ENCODE data around the gene C3orf18. TPM values are rescaled to one million over a fixed set of nuclear protein-coding genes. Genes with fewer than 3 reads are reported as not detected.

Gene C3orf18
- total and polyA plus RNA-seq, 9 of the 15 experiments (the other 6 are each of a cell fraction or from before 2014, with no cell fraction given) = 0.01 to 2.3 (median 0.94) TPM

DNA sequence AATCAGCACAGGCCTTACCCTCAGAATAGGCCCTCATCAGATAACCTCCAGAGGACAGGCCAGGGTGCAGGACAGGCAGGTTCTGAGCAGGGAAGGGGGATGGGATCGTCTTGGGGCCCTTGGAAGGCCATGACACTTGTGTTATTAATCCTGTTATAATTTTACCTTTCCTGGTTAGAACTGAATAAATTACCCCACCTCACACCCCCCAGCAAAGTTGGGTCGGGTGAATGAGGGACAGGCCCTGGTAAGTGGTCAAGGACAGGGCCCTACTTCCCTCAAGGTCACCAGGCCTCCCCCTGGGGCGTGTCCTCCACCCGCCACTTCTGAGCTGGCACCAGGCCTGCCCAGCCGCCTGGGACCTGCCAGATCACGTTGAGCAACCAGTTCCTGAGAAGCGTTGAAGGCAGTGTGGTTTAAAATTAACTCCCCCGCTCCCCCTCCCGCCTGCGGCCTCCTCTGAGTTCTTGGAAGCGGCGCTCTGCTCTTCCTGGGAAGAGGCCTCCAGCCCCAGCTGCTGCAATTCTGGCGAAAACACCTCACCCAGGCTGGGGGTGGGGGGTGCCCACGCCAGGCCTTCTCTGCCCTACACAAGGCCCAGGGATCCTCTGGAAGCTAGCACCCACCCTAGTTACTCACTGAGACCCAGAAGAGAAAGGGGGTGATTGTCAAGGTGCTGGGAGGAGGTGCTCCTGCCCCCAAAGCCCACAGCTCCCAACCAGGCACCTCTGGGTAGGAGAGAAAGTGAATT lies 33.5 kb upstream of the C3orf18 start (continued):
- peak in 1 of 2 experiments; percentile 66; a peak in 1 of 4 replicates for TF ChIP-seq KDM4B (IDR thresholded peaks at IDR 0.05; ENCODE audit: borderline replicate concordance in 2 of 2, low read depth in 1 of 2)
- peak; percentile 11; the same call in 1 of the 2 replicates for TF ChIP-seq NFRKB (IDR thresholded peaks at IDR 0.05; ENCODE audit: low read depth)
- TF ChIP-seq SMC3 (conservative IDR thresholded peaks at IDR 0.05; ENCODE audit: insufficient read depth, low read depth, low read length) = no peak
- TF ChIP-seq ZNF324 (CRISPR knock-in tag; IDR thresholded peaks at IDR 0.05) = no peak
- TF ChIP-seq NFATC3 (IDR thresholded peaks at IDR 0.05) = no peak
- TF ChIP-seq, protein P1, sequence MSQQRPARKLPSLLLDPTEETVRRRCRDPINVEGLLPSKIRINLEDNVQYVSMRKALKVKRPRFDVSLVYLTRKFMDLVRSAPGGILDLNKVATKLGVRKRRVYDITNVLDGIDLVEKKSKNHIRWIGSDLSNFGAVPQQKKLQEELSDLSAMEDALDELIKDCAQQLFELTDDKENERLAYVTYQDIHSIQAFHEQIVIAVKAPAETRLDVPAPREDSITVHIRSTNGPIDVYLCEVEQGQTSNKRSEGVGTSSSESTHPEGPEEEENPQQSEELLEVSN (IDR thresholded peaks at IDR 0.05; ENCODE audit: borderline replicate concordance in 1 of 2, extremely low read depth in 1 of 2, insufficient read depth in 1 of 2, insufficient read length in 1 of 2, low read depth in 1 of 2, low read length in 1 of 2, poor library complexity in 1 of 2, severe bottlenecking in 1 of 2) = peak; percentile 37 to 54
- peak; percentile 32; the same call in 1 of the 2 replicates for TF ChIP-seq MBD2 (IDR thresholded peaks at IDR 0.05; ENCODE audit: borderline replicate concordance, low read depth)
- peak; percentile 67; the same call in 1 of the 2 replicates for TF ChIP-seq SOX6 (IDR thresholded peaks at IDR 0.05)
- no peak for TF ChIP-seq BCL6 (CRISPR knock-in tag; IDR thresholded peaks at IDR 0.05)
- no peak for TF ChIP-seq ARHGAP35 (IDR thresholded peaks at IDR 0.05; ENCODE audit: partially characterized antibody)
- no peak for TF ChIP-seq ZNF184 (CRISPR knock-in tag; IDR thresholded peaks at IDR 0.05)
- TF ChIP-seq, protein P2, sequence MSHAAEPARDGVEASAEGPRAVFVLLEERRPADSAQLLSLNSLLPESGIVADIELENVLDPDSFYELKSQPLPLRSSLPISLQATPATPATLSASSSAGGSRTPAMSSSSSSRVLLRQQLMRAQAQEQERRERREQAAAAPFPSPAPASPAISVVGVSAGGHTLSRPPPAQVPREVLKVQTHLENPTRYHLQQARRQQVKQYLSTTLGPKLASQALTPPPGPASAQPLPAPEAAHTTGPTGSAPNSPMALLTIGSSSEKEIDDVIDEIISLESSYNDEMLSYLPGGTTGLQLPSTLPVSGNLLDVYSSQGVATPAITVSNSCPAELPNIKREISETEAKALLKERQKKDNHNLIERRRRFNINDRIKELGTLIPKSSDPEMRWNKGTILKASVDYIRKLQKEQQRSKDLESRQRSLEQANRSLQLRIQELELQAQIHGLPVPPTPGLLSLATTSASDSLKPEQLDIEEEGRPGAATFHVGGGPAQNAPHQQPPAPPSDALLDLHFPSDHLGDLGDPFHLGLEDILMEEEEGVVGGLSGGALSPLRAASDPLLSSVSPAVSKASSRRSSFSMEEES (CRISPR knock-in tag; IDR thresholded peaks at IDR 0.05) = no peak
- no peak for TF ChIP-seq ZNF263 (CRISPR knock-in tag; IDR thresholded peaks at IDR 0.05; ENCODE audit: borderline replicate concordance)
- TF ChIP-seq, protein P3, sequence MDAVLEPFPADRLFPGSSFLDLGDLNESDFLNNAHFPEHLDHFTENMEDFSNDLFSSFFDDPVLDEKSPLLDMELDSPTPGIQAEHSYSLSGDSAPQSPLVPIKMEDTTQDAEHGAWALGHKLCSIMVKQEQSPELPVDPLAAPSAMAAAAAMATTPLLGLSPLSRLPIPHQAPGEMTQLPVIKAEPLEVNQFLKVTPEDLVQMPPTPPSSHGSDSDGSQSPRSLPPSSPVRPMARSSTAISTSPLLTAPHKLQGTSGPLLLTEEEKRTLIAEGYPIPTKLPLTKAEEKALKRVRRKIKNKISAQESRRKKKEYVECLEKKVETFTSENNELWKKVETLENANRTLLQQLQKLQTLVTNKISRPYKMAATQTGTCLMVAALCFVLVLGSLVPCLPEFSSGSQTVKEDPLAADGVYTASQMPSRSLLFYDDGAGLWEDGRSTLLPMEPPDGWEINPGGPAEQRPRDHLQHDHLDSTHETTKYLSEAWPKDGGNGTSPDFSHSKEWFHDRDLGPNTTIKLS (IDR thresholded peaks at IDR 0.05; ENCODE audit: borderline replicate concordance, low read depth) = peak; percentile 53; the same call in 1 of the 2 replicates
- TF ChIP-seq TGIF2 (CRISPR knock-in tag; IDR thresholded peaks at IDR 0.05) = no peak
- TF ChIP-seq ETV5 (CRISPR knock-in tag; IDR thresholded peaks at IDR 0.05; ENCODE audit: low read depth) = no peak
- TF ChIP-seq ZNF561 (CRISPR knock-in tag; conservative IDR thresholded peaks at IDR 0.05) = no peak
- TF ChIP-seq ETV1 (tag; conservative IDR thresholded peaks at IDR 0.05; ENCODE audit: low read depth) = no peak
- TF ChIP-seq, protein P4, sequence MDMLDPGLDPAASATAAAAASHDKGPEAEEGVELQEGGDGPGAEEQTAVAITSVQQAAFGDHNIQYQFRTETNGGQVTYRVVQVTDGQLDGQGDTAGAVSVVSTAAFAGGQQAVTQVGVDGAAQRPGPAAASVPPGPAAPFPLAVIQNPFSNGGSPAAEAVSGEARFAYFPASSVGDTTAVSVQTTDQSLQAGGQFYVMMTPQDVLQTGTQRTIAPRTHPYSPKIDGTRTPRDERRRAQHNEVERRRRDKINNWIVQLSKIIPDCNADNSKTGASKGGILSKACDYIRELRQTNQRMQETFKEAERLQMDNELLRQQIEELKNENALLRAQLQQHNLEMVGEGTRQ (CRISPR knock-in tag; IDR thresholded peaks at IDR 0.05) = no peak
- no peak for TF ChIP-seq TCF7 (IDR thresholded peaks at IDR 0.05; ENCODE audit: borderline replicate concordance)
- no peak for TF ChIP-seq RCOR1 (IDR thresholded peaks at IDR 0.05; ENCODE audit: borderline replicate concordance in 1 of 2, low read depth in 2 of 2, low read length in 2 of 2)
